Head of caudate nucleus (tissue), 42 donors: ENCODE results near the gene NFIA.

Experiments
- DNase-seq, 42 donors: peaks; one replicate each; pipeline versions ENCODE4 v3.0.0 to v3.0.0-alpha.2; 2020 to 2021; ENCODE audit warnings: mixed read lengths in 7 of 42
- intact Hi-C: fragments of 100-400 bp; cut with DNase I; formaldehyde crosslinking; loops from one replicate; pipeline ENCODE4 v1.15.0; 2022

Gene NFIA

DNA sequence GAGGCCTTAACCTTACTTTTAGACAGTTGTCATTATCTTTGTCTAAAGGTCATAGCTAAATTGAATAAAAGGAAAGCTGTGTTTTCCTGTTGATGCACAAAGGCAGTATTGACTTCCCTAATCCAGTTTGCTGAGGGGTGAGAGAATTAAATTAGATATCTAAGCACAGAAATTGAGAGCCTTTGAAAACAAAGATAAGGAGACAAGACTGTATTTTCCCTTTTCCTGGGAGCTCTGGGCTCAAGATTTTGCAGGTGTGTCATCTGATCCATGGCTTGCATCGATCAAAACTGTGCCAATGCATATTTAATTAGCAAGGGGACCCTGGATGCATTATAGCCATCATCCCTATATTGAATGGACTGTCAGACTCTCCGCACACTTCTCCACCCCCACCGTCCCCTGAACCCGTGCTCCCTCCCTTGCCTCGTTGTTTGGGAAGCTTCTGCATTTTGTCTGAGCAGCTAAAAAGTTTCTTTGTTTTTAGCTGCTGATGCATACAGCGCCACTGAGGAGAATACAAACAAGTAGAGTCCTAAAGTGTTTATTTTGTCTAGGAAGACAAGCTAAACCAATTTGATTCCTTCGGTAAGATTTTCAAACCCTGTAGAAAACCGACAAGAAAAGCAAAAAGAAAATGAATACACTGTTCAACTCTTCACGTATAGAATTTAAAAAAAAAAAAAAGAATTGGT is 186.3 kb downstream of the NFIA start:
- intact Hi-C loops = loop anchor here (5.0 kb wide), 1 partner anchor 216 kb away; no protein-coding TSS in a partner anchor
- peak; percentile 40 to 90 (median 72) for DNase-seq

GRCh38 chr1:61269602-61270001 is 187.2 kb downstream of the NFIA start:
- DNase-seq = no peak
- intact Hi-C loops = loop anchor here (5.0 to 10.0 kb wide), 2 partner anchors 185 to 217 kb away; partner anchors contain the start of gene NFIA

GRCh38 chr1:61270107-61270506 is 187.7 kb downstream of the NFIA start:
- no peak for DNase-seq
- intact Hi-C loops = loop anchor here (10.0 kb wide), 1 partner anchor 185 kb away; the partner anchor contains the start of gene NFIA

DNA sequence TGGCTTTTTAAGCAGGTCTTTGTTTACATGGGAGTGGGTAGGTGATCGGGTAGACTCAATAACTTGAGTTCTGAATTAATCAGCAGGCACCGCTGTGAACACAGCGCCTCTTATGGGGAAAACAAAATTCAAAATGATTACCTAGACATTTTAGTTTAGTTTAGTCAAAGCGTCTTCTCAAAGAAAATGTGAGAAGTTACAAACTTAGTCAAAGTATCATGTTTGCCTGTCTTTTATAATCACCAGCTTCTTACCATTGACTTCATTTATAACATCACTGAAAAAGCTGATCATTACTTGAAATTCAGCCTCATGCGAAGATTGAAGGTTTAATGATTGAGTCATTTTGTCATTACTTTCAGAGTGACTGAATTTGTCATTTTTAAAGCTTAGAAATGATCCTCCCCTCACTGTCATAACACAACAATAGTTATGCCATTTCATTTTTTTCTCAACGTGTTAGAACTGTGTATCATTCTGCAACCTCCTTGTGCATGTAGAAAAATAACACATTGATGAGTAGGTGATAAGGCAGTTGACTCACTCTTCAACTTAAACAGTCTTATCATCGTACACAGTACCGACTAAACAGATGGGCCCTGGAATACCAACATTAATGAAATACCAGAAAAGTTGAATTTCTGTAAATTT is 188.5 kb downstream of the NFIA start:
- no peak for DNase-seq
- intact Hi-C loops = loop anchor here (10.0 kb wide), 1 partner anchor 186 kb away; the partner anchor contains the start of gene NFIA

DNA sequence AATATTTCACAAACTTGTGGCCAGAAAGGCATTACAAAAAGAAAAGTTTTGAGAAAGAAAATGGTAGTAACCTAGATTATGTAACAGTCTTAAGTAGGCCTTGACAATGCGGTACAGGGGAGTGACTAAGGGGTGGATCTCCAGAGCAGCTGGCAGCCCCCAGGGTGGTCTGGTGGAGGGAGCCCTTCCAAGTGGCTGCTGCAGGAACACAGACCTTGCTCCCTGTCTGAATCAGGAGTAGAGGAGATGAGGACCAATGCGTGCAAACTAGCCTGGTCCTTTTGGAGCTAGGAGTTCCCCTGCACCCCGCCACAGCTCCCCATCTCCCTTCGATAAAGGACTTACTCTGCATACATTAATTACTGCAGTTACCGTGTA is 189.0 kb downstream of the NFIA start:
- intact Hi-C loops = loop anchor here (10.0 kb wide), 1 partner anchor 187 kb away; the partner anchor contains the start of gene NFIA
- no peak for DNase-seq

DNA sequence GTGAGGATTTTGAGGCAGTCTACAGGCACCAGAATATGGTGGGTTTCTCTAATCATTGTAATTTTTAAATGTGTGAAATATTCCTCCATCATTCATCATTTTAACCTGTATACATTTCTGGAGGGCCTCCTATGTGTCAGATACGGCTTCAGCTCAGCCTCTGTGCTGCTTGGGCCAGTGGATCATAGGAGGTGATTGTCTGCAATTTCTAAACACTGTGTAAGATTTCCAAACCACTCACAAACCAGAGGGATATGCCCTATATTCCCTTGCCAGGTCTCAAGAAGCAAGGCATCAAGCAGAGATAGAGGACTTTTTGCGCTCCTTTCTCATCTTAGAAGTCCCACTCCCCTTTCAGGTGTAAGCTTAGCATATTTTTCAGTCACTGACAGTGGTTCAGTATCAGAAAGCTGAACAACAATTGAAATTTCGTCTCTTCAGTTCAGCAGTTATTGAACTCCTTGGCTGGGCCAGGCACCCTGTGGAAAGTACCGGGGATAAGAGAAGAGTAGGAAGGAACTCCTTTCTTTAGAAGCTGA is 190.9 kb downstream of the NFIA start:
- intact Hi-C loops = loop anchor here (10.0 kb wide), 1 partner anchor 188 kb away; the partner anchor contains the start of gene NFIA
- peak in 1 of 42 donors; percentile 28 for DNase-seq

DNA sequence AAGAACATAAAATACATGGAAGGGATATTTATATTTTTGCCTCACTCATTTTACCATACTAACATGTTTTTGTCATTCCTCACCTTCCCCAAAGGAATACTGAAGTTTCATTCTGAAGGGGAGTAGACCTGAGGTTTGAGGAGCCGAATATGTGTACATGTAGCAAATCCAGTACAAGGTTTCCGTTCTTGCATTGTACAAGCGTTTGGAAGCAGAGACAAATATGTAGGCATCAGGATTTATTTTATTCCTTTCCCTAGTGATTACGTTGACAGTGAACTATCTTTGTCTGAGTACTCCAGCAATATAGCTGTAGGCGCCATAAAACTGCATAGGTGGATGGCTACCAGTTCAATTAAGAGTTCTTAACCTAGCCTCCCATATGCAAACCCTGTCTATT is 191.5 kb downstream of the NFIA start:
- intact Hi-C loops = loop anchor here (10.0 kb wide), 1 partner anchor 189 kb away; the partner anchor contains the start of gene NFIA
- no peak for DNase-seq

GRCh38 chr1:61274939-61275338 is 192.6 kb downstream of the NFIA start:
- intact Hi-C loops = loop anchor here (10.0 kb wide), 1 partner anchor 190 kb away; the partner anchor contains the start of gene NFIA

DNA sequence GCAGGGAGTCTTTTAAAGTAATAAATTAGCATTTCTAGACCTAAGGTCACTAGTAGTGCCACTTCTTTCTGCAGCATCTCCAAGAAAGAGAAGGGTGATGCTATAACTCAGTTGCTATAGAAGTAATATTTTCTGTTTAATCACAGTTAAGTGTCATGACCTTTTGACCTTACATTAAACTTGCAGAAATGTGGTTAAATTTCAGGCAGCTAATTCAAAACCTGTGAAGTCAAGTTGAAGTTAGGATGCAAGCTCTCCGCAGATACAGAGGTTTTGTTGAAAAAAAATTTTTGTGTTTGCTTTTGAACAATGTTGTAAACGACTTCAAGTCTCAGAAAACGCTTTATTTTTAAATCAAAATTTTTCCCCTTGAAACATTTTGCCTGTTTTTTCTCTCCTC is 193.9 kb downstream of the NFIA start:
- no peak for DNase-seq
- intact Hi-C loops = loop anchor here (10.0 kb wide), 1 partner anchor 191 kb away; the partner anchor contains the start of gene NFIA

More at GRCh38 chr1:61274939-61275338, 192.6 kb downstream of the NFIA start:
- DNase-seq = peak in 20 of 42 donors; percentile 24 to 75 (median 42)

DNA sequence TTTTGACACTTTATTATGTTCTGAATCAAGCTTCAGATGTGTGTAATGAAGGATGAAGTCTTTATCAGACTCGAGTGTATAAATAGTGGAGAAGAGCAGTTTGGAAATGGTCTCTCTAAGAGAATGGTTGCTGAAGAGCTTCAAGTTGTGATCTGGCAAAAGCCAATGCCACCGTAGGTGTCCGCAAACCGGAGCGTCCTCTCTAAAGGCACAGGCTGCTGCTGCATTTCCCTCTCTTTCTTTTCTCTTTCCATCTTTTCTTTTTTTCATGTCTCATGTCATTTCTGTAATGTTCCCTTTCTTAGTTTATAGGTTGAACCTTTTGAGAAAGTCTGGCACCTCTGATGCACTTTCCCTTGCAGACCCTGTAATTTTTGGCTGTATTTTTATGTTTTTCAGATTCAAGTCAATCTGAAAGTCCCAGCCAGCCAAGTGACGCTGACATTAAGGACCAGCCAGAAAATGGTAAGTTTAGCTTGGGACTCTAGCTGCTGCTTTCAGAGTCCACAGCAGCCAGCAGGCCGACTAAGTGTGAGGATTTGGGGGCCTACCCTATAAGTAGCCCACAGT is 194.8 kb downstream of the NFIA start:
- intact Hi-C loops = loop anchor here (10.0 kb wide), 1 partner anchor 192 kb away; the partner anchor contains the start of gene NFIA
- DNase-seq = peak in 17 of 42 donors; percentile 17 to 68 (median 44)

GRCh38 chr1:61278503-61278902 is 196.1 kb downstream of the NFIA start:
- intact Hi-C loops = loop anchor here (10.0 kb wide), 1 partner anchor 194 kb away; the partner anchor contains the start of gene NFIA
- peak in 1 of 42 donors; percentile 33 for DNase-seq

GRCh38 chr1:61278966-61279365 is 196.6 kb downstream of the NFIA start:
- intact Hi-C loops = loop anchor here (10.0 kb wide), 1 partner anchor 194 kb away; the partner anchor contains the start of gene NFIA
- DNase-seq = no peak

- intact Hi-C loops = loop anchor here (10.0 kb wide), 1 partner anchor 195 kb away; the partner anchor contains the start of gene NFIA
- no peak for DNase-seq
Observed at GRCh38 chr1:61279570-61279969, 197.2 kb downstream of the NFIA start.

DNA sequence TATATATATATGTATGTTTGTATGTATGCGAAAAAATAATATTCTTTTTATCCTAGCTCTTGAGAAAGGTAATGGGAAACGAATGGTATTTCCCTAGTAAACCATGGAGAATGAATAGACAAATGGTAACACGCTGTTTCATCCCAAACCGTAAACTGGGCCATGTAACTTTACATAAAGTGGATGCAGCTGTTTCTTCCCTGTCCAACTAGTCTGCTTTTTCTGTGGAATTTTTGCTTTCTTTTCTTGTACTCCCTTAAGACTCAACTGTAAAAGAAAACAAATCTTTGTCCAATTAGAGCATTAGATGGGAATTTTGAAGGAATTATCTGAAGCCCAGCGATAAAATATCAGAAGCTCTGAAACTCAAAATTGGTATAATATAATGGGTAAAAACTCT is 198.1 kb downstream of the NFIA start:
- no peak for DNase-seq
- intact Hi-C loops = no loop called here

DNA sequence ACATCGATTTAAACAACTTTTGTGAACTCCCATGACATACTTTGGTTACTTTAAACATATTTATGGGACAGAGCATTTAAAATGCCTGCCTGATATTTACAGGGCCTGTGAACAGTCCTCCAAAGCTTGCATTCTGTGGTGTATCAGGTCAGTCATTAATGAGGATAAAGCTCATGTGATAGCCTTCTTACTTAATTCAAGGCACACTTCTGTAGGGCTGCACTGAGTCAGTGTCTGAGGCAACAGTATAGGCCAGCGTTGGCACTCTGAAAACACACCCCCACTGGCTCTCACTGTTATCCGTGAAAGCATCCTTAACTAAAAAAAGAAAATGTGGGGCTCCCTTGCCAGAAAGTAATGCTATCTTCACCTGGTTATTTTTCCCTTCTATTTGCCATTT is 200.0 kb downstream of the NFIA start:
- DNase-seq = peak in 1 of 42 donors; percentile 41
- intact Hi-C loops = no loop called here

- intact Hi-C loops = no loop called here
- no peak for DNase-seq
Observed at GRCh38 chr1:61284248-61284854, 202.0 kb downstream of the NFIA start.

- intact Hi-C loops = no loop called here
- DNase-seq = no peak
Observed at GRCh38 chr1:61284936-61285335, 202.6 kb downstream of the NFIA start.

DNA sequence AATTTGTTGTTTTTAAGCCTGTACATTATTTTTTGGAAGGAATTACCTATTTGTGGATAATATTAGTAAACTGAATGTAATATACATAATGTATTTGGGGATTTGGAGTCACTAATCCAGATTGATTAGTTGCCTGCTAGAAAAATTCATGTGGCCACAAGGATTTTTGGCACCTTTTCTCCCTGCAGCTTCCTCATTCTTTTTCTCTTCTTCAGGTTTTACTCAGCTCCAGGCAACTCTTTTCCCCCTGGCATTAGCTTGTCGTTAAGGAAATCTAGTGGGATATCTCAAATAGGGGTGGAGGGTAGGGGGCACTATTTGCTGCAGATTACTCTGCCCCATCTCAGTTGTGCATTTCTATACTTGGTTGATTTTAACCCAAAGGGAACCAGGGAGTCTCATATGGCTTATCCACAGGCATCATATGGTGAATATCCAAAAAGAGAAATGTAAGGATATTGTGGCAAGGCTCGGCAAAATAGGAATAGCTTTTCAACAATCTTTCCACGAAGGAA is 203.1 kb downstream of the NFIA start:
- intact Hi-C loops = no loop called here
- no peak for DNase-seq

DNA sequence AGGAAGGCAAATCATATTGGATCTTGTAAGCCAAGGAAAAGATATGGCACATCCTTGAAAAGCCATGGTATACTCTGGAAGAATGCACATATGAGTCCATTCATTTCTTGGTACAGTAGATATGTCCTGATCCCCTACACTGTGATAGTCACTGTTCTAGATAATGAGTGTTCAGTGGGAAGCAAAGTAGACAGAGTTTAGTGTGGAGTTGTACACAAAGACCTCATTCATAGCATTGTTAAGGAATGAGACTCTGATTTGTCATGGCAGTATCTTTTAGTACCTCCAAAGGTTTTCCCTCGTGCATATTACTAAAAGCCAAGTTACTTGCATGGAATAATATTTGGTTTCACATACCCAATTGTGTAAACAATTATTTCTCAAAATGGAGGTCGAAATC is 204.7 kb downstream of the NFIA start:
- no peak for DNase-seq
- intact Hi-C loops = no loop called here
